ENCODE data around the gene ADPGK.
"Not testable (repeated sequence)": the region's sequence is repeated elsewhere in the genome, so short reads cannot be mapped to it uniquely, and the experiment has no call there.

Gene ADPGK

GRCh38 chr15:72783640-72784455, at the start of gene ADPGK:
Gene ADPGK, minus strand, starts transcription at chr15:72783758. Its CDS starts 67 bp downstream, at chr15:72783691.
- peak; percentile 76 for DNase-seq (ENCODE audit: low spot score)

GRCh38 chr15:72827226-72827625, 43.7 kb upstream of the ADPGK start:
- no peak for DNase-seq (ENCODE audit: low spot score)

- no peak for DNase-seq (ENCODE audit: low spot score)
Measured at GRCh38 chr15:72826611-72827010, 43.1 kb upstream of the ADPGK start.

GRCh38 chr15:72825829-72826228, 42.3 kb upstream of the ADPGK start:
- DNase-seq (ENCODE audit: low spot score), result no peak

GRCh38 chr15:72824781-72825180, 41.2 kb upstream of the ADPGK start:
- no peak for DNase-seq (ENCODE audit: low spot score)

- no peak for DNase-seq (ENCODE audit: low spot score)
Measured at GRCh38 chr15:72824112-72824511, 40.6 kb upstream of the ADPGK start.

- DNase-seq (ENCODE audit: low spot score), result no peak
Measured at GRCh38 chr15:72820278-72820677, 36.7 kb upstream of the ADPGK start.

- DNase-seq (ENCODE audit: low spot score), result no peak
Measured at GRCh38 chr15:72818632-72819031, 35.1 kb upstream of the ADPGK start.

GRCh38 chr15:72813345-72814004, 29.9 kb upstream of the ADPGK start:
- no peak for DNase-seq (ENCODE audit: low spot score)

- DNase-seq (ENCODE audit: low spot score), result no peak
Measured at GRCh38 chr15:72809329-72809728, 25.8 kb upstream of the ADPGK start.

GRCh38 chr15:72807346-72807745, 23.8 kb upstream of the ADPGK start:
- DNase-seq (ENCODE audit: low spot score), result not testable (repeated sequence)

GRCh38 chr15:72803006-72803405, 19.4 kb upstream of the ADPGK start:
- no peak for DNase-seq (ENCODE audit: low spot score)

- DNase-seq (ENCODE audit: low spot score), result no peak
Measured at GRCh38 chr15:72801590-72802325, 18.2 kb upstream of the ADPGK start.

GRCh38 chr15:72800833-72801481, 17.4 kb upstream of the ADPGK start:
- no peak for DNase-seq (ENCODE audit: low spot score)

GRCh38 chr15:72797834-72798233, 14.3 kb upstream of the ADPGK start:
- no peak for DNase-seq (ENCODE audit: low spot score)

- DNase-seq (ENCODE audit: low spot score), result no peak
Measured at GRCh38 chr15:72797338-72797689, 13.8 kb upstream of the ADPGK start.

- no peak for DNase-seq (ENCODE audit: low spot score)
Measured at GRCh38 chr15:72796515-72797337, 13.2 kb upstream of the ADPGK start.

- DNase-seq (ENCODE audit: low spot score), result no peak
Measured at GRCh38 chr15:72796210-72796514, 12.6 kb upstream of the ADPGK start.

GRCh38 chr15:72793766-72794660, 10.5 kb upstream of the ADPGK start:
- DNase-seq (ENCODE audit: low spot score), result no peak

GRCh38 chr15:72792431-72792830, 8.9 kb upstream of the ADPGK start:
- no peak for DNase-seq (ENCODE audit: low spot score)
